HG03439 (cell line): ENCODE measurements around the gene ARF1.

ENCODE experiments used
- ATAC-seq: cut with Tn5 transposase; IDR thresholded peaks from one replicate; pipeline ENCODE4 v1.9.1; 2021; ENCODE audit warnings: mild to moderate bottlenecking, moderate library complexity; ENCODE audit not compliant: unreplicated experiment

ARF1 gene

DNA sequence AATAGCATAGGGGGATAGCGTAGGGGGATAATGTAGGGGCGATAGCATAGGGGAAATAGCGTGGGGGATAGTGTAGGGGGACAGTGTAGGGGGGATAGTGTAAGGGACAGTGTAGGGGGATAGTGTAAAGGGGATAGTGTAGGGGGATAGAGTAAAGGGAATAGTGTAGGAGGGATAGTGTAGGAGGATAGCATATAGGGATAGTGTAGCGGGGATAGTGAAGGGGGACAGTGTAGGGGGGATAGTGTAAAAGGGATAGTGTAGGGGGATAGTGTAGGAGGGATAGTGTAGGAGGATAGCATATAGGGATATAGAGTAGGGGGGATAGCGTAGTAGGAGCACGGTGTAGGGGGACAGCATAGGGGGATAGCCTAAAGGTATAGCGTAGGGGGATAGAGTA is 14.1 kb upstream of the ARF1 start:
- no peak for ATAC-seq

DNA sequence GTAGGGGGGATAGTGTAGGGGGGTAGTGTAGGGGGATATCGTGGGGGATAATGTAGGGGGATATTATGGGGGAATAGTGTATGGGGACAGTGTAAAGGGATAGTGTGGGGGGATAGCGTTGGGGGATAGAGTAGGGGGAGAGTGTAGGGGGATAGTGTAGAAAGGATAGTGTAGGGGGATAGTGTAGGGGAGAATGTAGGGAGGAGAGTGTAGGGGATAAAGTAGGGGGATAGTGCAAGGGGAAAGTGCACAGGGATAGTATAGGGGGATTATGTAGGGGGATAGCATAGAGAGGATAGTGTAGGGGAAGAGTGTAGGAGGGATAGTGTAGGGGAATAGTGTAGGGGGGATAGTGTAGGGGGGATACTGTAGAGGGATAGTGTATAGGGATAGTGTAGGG is 12.3 kb upstream of the ARF1 start:
- no peak for ATAC-seq

DNA sequence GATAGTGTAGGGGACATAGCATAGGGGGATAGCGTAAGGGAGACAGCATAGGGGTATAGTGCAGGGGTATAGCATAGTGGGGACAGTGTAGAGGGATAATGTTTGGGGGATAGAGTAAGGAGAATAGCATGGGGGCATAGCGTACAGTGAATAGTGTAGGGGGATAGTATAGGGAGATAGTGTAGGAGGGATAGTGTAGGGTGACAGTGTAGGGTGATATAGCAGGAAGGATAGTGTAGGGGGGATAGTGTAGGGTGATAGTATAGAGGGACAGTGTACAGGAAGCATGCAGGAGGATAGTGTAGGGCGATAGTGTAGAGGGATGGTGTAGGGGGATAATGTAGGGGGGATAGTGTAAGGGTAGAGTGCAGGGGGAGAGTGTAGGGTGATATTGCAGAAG is 11.7 kb upstream of the ARF1 start:
- ATAC-seq, result no peak

DNA sequence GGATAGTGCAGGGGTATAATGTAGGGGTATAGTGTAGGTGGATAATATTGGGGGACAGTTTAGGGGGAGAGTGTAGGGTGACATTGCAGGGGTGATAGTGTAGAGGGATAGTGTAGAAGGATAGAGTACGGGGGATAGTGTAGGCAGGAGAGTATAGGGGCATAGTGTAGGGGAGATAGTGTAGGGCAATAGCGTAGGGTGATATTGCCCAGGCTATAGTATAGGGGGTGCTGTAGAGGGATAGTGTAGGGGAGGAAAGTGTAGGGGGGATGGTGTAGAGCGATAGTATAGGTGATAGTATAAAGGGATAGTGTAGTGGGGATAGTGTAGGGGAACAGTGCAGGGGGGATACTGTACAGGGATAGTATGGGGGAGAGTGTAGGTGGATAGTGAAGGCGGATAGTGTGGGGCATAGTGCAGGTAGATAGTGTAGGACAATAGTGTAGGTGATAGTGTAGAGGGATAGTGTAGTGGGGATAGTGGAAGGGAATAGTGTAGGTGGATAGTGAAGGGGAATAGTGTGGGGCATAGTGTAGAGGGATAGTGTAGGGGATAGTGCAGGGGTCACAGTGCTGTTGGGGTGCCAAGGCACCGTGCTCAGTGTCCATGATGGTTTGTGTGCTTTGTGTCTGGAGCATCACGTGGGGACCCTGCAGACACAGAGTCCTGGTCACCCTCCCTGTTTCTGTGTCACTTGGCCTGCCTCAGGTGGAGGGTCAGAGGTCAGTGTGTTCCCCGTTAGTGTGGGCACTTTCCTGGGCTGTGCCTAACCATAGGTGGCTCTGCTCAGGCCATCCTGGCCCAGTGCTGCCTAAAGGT is 10.5 kb upstream of the ARF1 start:
- no peak for ATAC-seq

DNA sequence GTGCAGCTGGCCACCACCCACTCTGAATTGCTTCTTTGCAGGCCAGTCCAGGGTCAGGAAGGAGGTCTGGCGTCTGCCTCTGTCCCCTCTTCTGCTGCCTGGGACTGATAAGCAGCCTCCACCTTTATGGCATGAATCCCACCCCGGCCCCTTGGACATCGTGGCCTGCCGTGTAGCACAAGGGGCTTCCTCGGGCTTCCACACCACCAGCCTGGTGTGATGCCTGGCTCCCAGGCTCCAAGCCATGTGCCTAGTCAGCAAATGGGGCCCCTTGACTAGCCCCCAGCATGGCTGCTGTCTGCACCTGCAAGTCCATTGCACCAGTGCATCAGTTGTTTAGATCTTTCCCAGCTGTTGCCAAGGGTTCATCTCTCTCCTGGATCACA is 9.9 kb upstream of the ARF1 start:
- no peak for ATAC-seq

DNA sequence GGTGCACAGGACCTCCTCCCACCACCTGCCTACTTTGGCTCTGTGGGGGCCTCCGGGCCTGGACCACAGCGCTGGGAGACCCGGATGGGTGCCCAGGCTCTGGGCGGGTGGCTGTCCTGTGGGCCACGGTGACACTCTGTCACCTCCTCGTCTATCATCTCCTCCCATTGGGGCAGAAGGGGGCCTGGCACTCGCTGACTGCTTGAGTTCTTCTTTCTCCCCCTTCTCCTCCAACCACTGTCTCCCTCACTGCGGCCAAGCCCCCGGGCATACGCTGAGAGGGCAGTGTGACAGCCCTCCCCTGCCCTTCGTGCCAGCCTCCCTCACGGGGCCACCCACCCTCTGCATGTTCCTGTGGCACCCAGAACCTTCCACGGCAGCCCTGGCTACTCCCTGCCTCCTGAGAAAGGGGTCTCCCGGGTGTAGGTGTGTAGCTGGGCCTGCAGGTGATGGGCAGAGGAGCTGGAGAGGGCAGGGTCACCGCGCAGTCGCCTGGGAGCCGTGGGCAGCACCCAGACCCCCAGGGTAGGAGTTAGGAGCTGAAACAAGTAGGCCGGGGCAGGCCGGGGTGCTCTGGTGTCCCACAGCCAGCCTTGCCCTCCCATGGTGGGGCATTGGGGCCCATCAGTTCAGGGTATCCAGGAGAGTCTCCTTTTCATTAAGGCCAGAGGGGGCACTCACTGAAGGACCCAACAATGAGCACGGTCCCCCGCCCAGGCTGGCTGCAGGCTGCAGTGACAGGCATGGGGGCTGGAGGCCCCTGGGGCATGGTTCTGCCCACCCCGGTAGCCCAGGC is 9.2 kb upstream of the ARF1 start:
- ATAC-seq, result no peak

DNA sequence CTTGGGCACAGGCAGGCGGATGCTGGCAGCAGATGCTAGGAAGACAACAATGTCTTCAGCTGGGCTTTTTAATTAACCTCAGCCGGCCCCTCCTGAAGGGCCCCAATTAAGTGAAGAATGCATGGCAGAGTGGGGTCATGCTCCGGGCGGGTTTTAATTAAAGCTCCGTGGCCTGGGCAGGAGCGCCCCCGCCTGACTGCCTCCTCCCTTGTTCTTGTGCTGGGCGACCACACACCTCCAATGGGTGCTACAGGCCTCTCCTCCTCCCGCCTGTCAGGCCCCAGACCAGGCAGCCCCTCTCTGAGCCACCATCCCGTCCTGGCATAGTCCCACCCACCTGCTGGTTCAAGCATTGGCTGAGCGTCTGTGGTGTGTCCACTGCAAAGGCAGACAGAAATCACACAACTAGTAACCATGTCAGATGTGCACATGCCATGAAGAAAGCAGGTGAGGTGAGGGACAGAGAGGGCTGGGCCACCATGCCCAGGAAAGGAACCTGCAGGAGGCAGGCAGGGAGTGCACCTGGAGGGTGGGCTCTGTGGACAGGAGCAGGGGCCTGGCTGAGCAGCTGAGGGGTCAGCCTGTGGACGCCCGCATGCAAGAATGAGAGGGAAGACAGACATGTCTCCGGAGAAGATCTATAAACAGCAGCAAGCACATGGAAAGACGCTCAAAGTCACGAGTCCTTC is 8.5 kb upstream of the ARF1 start:
- no peak for ATAC-seq

DNA sequence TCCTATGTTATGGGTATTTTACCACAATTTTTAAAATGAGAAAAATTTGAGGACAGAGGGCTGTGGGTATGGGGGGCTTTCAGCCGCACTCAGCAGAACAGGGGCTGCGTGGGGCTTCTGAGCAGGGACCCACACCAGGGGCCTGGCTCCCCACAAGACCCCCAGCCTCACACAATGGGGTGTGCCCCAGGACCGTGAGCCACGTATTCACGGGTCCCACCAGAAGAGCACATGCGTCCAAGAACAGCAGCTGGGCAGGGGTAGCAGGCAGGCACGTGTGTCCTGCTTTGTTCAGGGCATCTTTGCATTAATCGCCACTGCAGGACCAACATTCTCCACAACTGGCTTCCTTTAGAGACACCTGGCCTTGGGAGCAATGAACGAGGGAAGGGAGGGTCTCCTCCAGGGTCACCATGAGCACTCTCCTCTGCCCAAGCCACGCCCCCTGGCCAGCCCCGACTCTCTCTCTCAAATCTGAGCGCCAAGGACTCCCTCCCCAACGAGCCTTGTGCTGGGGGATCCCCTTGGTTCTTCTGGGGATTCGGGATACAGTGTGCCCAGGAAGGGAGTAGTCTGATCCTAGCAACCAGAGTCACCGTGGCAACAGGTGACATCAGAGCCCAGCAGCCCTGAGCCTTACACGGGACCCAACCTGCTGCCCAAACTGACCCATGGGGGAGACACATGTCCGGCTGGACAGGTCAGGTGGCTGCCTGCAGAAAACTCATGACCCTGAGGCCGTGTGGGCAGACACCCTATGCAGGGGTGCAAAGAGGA is 7.4 kb upstream of the ARF1 start:
- ATAC-seq, result no peak

DNA sequence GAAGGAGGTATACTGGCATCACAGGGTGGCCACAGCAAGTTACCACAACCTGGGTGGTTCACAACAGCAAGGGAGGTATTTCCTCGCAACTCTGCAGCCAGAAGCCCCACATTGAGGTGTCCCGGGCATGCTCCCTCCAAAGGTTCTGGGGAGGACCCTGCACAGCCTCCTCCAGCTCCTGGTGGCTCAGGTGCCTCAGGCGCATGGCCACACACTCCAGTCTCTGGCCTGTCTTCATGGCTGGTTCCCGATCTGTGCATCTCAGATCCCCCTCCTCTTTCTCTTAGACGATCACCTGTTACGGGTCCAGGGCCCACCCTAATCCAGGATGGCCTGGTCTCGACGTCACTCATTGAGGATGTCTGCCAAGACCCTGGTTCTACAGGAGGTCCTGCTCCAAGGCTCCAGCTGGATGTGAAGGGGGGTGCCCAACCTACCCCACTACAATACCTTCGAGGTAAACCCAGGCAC is 6.7 kb upstream of the ARF1 start:
- no peak for ATAC-seq

DNA sequence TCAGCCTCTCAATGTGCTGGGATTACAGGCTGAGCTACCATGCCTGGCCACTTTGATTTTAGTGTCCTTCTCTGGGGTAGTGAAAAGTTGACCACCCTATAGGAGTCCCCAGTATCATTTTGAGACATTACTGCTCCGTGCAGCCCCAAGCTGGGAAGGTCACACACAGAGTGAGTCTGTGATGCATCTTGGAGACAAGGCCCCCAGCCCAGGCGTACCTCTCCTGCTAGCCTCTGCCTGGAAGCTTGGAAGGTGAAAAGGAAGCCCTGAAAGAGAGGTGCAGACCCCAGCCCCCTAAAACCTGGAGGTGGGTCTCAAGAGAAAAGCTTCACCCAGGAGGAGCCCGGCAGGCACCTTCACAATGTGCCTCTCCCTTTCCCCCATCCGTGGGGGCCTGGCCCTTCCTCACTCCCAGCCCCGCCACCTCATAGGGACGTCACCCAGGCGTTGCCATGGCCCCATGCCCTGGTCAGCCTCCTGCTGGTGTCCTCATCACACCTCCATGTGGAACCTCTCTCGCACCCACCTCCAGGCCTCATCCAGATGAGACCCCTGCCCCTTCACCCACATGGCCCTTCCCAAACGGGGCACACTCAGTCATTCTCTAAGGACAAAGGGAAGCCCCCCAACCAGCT is 5.6 kb upstream of the ARF1 start:
- no peak for ATAC-seq

DNA sequence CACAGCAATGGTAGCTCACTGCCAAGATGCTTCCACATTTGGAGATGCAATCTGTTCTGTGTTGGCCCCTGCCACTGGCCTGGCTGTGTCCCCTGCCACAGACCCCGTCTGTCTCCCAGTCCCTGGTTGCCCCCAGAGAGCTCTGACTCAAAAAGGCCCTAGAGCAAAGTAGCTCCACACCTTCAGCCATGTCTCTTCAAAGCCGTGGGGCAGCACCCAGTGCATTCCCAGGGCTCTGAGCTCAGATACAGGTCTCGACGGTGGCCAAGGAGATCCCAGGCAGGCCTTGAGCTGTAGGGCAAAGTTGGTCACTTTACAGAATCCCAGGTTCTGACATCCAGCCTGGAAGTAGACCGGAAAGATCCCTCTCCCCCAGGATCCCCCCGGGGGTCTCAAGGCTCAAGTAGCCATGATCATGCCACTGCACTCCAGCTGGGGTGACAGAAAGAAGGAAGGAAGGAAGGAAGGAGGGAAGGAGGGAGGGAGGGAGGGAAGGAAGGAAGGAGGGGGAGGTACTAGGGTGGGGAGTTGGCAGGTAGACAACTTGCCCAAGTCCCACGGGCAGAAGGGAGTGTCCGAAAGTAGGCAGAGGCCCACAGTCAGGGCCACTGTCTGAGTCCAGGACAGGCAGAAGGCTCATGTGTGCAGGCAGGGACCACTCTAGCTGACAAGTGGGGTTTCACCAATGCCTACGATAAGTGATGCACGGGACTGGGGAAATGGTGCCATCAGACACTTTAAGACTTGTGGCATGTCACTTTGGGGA is 4.8 kb upstream of the ARF1 start:
- no peak for ATAC-seq

DNA sequence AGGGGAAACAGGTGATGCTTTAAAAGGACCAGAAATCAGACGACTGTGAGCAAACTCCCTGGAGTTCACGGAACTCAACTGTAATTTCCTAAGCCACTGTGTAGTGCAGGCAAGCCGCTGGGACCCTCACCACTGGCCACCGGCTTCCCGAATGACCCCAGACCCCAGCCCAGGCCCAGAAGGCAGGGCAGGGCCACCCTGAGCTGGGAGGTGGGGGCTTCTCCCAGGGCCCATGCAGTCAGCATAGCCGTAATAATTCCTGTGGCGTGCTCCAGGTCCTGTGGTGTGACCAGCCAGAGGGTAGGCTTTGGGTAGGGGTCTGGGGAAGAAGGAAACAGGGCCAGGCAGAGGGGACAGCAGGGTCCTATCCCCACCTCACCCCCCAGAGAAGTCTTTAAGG is 3.5 kb upstream of the ARF1 start:
- no peak for ATAC-seq

DNA sequence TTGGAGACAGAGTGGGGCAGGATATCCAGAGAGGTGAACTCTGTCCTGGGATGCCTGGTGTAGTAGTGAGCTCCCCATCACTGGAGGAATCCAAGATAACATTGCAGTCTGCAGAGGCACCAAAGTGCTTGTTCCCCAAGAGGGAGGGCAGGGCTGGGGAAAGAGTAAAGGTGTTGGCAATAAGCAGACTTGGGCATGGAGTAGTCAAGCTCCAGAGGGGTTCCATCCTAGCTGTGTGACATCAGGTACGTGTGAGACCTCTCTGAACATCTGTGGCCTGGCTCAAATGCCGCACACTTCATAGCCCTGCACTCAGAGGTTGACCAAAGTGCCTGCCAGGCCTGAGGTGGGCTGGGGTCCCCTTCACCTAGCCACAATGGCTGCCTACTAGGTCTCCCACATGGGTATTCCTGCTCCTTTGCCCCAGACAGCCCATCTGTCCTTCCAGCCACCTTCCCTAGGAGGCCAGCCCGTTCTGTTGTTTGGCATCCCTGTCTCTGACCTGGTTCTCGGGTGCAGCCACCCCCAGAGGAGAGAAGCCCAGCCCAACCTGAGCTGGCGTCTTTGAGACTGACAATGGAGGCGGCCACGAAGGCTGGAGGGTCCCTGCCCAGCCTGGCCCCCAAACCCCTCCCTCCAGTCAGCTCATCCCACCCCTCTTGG is 2.8 kb upstream of the ARF1 start:
- ATAC-seq, result no peak

DNA sequence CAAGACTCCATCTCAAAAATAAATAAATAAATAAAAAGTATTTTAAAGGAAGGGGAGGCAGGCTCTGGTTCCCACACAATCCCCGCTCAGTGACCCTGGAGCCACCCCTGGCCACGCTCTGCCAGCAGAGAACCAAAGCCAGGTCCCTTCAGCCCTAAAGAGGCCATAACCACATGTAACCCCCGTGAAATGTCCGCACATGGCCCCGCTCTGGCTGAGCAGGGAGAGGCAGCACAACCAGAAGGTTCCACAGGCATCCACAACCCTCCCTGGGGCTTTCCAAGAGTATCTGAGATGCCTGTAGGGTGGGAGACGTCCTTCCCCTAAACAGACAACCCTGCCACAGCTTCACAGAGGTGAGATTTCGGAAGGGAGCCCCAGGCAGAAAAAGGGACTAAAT is 1.4 kb upstream of the ARF1 start:
- no peak for ATAC-seq

DNA sequence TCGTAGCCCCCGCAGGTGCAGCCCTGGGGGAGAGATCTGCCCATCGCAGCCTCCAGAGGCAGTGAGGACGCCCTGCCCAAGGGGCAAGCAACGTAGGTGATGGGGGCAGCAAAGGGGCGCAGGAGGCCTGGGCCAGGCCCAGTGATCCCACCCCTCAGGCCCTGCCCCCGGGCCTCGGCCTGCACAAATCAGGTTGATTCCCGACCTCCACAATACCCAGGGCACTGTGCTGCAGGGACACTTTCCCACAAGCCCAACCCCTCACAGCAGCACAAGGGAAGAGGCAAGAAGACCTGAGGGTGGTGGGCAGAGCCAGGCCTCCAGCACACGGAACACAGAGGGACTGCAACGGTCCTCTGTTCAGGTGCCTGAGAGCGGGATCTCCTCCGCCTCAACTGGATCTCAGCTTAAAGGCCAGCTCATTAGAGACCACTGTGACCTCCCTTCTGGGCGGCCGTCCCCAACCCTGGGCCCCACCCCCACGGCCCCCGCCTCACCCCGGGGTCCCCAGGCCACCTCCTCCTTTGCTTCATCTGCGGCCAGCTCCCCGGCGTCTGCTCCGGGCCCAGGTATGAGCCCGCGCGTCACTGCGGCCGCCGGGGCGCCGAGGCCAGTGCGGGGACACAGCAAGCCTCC is 812 bp upstream of the ARF1 start:
- peak; percentile 26 for ATAC-seq

DNA sequence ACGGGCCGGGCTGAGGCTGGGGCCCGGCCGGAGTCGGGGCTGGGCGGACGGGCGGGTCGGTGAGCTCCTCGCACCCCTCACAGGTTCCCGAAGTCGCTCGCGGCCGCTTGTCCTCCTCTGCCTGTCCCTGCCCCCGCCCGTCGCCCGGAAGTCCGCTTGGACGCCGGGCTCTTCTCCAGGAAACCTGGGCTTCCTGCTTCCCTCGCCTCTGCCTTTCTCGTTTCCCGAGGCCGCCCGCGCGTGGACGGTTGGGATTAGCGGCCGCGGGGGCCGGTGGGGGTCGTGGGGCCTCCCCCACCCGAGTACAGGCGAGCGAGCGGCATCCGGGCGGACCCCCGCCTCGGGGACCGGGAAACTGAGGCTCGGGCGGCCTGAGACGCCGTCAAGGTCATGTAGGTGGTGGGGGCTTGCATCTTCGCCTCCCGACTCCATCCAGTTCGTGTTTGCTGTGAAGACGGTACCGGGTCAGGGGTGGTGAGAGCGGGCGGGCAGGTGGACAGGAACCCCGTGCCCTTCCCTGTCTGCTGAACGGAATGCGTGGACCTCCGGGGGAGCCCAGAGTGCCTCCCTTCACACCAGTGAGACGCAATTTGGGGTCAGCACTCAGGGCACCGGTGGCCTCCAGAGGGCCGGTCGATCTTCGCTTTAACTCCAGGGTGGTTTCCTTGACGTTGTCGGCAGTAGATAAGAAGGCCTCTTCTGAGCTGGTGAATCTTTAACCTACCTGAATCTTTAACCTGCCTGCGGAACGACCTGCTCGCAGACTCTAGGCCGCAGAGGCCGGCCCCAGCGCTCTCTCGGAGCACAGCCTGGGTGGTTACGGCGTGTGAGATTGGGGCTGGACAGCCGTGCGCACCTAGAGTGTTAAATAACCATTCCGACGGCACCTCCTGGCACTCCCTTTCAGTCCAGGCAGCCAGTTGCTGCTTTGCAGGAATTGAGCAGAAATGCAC is 686 bp downstream of the ARF1 start:
- no peak for ATAC-seq

DNA sequence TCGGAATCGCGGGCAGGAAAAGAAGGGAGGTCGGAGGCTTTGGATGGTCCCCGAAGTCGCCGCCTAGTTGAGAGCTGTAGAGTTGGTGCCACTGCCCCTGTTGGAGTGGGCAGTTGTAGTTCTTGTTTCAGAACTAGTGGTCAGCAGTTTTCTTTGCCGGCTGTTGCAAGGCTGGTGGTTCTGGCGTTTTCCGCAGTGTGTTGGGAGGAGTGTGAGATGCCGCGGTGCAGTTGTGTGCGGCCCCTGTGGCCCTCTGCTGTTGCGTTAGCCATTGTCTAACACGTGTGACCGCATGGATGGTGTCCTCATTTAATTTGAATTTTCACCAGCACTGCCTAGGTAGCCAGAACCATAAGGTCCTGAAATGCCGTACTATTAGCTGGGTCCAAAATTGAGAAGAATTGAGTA is 1.4 kb downstream of the ARF1 start:
- ATAC-seq, result no peak

DNA sequence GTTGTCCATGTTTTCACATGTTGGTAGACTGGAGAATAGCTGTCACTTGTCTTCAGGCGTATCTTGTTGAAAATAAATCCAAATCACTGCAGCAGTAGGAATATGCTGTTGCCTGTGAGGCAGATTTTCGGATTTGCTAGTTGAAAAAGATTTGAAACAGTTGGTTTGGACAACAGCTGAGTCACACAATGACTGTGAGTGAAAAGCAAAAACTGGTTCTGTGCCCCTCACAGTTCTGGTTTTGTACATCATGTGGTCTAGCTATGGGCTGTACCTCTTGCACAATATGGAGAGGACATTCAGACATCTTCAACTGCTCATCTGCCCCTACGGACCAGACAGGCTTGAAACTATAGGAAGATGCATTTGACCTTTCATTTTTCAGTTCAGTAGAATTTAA is 1.8 kb downstream of the ARF1 start:
- ATAC-seq, result no peak
